Fibroblast of gingiva (primary cell): Measurements from ENCODE around the gene SORBS2.

Source experiments
- DNase-seq: peaks from one replicate; pipeline ENCODE4 v3.0.0-alpha.2; 2011; ENCODE audit warnings: low read depth

SORBS2 gene

DNA sequence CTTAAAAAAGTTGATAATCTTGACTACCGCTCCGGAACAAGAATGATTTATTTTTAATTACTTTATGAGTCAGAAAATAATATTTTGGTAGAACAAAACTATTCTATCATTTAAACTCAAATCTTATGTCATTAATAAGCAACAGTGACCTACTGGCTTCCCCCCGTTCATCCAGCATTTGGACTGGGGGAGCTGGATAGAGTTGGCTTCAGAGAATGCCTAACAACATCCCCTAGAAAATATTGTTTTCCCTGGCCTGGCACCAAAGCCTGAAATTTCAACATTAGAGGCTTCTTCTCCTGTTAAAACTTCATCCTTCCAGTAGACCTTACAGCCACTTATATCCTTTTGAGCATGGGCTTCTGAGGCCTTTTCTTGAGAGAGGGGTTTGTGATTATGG, 221.0 kb downstream of the SORBS2 start:
- no peak for DNase-seq

DNA sequence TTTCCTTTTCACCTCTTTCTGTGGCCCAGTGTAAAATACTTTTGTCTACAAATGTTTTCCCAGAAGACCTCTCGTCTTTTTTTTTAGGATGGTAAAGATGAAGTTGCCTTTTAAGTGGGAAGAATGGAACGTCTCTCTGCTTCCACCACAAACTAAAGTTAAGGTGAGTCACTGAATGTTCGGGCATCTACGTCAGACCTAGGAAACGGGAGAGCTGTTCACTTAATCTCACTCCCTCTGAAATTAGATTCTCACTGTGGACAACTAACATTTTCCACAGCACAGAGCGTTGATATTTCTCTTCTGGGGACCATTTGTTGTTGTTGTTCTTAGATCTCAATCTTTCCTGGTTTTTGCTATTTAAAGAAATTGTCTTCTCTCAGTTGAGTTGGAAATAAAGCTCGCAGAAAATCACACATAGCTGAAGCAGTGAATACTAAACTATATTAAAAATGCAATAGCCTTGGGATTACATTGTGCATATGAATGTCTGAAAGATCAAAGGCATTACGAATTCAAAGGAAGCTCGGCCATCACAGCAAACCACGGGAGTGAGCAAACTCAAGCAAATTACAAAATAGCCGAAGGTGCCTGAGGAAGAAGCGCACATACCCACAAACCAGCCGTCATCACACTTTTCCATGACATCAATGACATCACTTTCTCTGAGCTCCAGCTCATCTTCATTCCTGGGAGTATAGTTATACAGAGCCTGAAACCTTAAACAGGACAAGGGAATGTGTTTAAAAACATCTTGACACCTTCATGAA, 222.7 kb downstream of the SORBS2 start:
- no peak for DNase-seq

DNA sequence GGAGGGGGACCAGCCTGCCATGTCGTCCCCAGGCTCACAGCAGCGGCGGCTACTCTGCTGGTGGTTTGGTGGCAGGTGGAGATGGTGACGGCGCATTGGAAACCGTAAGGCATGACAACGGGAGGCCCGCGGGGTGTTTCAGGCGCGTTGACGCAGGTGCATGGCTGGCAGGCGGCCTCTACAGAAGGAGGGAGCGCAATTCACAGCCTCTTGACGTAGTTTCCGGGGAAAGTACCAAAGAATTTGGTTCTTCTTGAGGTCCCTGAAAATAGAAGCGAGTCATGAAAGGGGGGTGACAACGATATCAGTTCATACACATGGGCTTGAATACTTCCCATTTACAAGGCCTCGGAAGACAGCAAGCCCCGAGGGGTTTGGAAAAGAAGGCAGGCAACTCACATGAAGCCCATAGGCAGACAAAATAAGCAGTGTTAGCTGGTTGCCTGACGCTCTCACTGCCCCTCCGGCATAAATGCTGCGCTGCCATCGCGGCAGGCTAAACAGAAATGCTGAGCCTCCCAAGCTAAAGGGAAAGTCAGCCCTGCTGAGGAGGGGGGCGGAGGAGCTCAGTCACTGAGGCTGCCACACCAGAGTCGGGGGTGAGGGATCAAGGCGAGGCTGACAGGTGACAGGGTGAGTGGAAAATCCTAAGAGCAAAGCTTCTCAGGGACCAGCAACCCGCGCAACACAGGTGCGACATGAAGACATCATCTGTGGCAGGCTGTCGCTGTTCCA, 224.4 kb downstream of the SORBS2 start:
- no peak for DNase-seq

DNA sequence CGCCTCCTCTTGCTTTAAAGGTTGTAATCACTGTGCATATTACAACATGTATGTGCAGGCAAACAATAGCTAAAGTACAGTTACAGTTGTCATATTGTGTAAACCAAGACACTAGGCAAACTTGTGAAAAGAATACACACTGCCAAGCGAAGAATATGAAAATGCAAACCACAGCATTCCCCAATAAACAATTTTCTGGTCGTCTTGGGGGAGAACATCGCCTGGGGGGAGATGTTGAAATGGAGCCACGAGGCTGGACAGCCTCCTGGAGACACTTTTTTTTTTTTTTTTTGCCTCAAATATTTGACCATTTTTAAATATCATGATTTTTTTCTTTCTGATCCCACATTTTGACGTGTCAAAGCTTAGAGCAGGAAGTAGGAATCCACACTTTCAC, 225.0 kb downstream of the SORBS2 start:
- no peak for DNase-seq

DNA sequence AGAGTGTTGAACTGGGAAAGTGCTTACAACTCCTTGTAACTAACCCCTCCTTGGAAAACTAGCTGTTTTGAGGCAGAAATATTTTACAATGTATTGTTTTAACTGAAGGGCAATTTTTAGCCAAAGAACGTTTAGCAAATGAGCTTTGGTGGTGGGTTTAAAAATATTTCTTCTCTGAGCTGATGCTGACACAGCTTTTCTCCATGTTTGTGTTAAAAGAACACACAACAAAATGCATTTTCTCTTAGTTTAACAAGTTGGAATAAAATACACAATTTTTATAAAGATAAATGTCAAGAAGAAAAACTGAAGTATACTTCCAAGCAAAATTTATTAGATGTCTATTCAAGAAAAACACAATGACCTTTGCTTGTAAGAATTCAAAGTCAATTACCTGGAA, 226.8 kb downstream of the SORBS2 start:
- DNase-seq = no peak

GRCh38 chr4:185583813-185584212, 228.2 kb downstream of the SORBS2 start:
- DNase-seq = no peak

DNA sequence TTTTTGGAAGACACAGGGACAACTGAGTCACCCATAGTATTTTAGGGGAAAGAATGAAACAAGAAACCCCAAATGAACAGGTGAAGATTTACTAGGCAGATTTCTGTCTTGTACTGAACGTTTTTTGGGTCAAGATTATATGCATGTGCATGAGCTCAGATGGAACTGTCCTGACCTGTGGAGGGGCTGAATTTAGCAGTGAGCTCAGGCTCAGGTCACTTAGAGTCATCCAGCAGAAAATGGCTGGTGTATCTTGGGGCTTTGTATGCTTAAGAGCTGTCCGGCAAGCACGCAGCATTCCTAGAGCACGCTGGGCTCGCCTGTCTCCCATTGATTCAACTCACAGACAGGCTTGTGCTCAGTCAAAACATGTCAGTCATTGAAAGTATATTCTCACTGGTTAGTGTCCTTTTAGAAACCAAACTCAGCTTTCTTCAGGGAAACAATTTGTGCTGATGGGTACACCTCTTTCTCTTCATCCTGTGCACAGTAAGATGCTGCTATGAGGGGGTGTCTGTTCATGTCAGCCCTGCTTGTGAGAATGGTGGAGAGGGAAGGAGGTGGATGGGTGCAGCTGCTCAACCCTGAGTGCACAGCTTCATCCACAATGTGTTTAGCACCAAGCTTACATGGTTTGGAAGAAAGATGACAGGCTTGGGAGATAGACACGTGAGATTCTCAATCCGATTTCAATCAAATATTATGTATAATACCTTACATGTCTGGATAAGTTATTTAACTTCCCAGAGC, 229.2 kb downstream of the SORBS2 start:
- DNase-seq = no peak

DNA sequence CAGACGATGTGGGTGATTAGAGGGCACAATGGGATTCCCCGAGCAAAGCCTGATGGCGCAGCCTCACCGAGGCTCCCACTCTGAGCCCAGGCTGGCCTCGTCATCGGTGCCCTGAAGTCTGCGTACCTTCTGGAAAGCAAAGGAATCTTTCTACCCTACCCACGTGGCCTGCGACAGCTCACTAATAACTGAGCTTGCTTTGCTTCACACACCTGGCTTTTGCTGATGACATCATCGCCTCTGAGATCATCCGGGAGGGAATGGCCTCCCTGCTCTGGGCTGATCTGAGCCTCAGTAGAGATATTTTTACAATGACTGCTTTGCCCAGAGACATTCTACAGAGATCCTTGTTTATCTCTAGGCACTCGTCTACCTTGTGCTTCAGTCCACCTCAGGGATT, 231.3 kb downstream of the SORBS2 start:
- no peak for DNase-seq

DNA sequence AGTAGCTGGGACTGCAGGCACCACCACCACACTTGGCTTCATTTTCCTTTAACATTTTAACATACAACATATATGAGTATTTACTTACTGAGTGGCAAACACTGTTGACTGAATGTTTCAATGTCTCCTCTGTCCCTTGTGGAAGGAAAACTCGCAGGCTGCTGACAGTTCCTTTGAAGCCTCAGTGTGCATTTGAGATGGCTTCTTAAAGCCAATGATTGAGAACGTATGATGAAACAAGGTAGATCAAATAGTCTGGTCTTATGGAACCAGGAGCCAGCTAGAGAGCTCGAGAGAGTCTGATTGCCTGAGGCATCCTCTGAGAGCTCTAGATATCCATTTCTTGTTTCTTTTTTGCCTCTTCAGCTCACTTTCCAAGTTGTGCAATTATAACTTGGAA, 233.7 kb downstream of the SORBS2 start:
- DNase-seq = no peak

GRCh38 chr4:185576962-185577950, 234.7 kb downstream of the SORBS2 start:
- DNase-seq = no peak

- DNase-seq = no peak
Measured at GRCh38 chr4:185576314-185576961, 235.6 kb downstream of the SORBS2 start.

GRCh38 chr4:185573651-185574199, 238.3 kb downstream of the SORBS2 start:
- DNase-seq = peak; percentile 40

DNA sequence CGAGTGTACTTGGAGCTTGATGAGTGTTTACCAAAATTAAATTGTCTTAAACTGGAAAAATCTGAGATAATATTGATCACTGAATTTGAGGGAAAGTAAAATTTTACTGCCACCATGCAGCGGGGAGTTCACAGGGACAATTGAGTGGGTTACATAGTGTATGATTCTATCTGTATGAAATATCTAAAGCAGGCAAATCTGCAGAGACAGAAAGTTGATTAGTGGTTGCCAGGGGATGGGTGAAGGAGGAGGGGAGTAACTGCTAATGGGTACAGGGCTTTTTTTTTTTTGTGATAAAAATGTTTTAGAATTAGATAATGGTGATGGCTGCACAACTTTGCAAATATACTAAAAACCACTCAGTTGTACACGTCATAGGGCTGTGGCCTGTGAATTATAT, 241.3 kb downstream of the SORBS2 start:
- no peak for DNase-seq

DNA sequence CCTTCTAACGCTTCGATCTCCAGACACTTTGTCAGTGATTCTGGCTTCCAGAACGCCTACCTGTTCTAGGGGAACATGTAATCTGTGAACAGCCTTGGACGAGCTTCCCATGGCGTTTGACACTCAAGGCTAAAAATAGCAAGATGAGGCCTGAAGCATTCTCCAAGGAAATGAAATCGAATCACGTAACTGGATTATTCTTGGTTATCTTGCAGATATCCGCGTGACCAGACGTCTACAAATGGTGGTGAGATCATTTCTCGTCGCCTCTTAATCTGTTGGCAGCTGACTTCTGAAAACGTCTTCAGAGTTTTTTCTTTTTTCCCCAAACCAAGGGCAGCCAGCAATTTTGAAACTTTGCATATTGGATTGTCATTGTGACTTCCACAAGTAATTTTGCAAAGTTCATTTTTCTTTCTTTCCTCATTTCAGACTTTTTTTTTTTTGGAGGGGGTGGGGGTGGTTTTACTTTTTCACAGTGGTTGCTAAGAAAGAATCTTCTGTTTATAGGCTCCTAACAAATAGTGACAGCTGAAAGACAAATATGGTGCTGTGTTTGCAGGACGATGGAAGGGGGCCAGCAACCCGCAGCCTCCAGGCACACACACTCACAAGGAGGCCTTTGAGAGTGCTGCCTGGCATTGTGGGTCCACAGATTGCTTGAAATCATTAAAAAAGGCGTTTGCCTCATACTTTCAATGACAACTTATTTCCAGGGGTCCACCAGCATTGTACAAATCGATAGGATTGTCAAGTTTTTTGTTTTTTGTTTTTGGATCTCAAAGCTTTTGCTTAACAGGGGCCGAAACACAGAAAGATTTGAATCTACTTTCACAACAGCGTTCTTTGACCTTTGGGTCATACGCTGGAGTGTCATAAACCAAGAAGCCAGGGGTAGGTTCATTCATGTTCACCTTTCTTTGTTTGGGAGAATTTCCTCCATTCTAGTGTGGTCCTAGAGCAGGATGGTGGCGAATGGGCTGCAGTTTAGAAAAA, 244.3 kb downstream of the SORBS2 start:
- DNase-seq = no peak

- peak; percentile 21 for DNase-seq
Measured at GRCh38 chr4:185566972-185567371, 245.0 kb downstream of the SORBS2 start.

- no peak for DNase-seq
Measured at GRCh38 chr4:185566425-185566824, 245.6 kb downstream of the SORBS2 start.

GRCh38 chr4:185565696-185566095, 246.3 kb downstream of the SORBS2 start:
- no peak for DNase-seq

- DNase-seq = no peak
Measured at GRCh38 chr4:185564349-185564748, 247.6 kb downstream of the SORBS2 start.

DNA sequence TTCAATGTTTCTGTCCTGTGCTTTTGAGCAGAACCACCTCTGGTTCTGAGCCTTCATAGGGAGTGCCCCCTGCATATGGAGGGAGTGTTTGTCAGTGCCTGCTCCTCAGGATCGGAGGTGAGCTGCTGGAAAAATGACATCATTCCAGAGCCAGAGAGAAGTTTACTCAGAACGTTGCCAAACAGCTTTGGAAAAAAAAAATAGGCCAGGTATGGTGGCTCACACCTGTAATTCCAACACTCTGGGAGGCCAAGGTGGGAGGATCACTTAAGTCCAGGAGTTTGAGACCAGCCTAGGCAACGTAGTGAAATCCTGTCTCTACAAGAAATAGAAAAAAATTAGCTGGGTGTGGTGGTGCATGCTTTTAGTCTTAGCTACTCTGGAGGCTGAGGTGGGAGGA, 249.5 kb downstream of the SORBS2 start:
- DNase-seq = no peak

DNA sequence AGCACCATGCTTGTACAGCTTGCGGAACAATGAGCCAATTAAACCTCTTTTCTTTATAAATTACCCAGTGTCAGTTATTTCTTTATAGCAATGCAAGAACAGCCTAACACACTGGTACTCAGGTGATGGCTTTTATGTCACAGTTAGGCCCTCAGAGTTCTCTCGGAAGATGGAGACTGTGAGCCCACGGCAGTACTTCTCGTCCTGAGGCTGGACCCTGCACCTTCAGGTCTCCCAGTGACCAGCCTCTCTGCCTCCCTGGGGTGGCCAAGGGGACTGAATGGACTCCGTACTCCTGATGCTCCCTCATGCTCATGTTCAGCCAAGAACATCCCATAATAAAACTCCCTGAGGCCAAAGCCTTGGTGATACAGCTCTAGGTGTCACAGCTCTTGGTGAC, 251.7 kb downstream of the SORBS2 start:
- DNase-seq = no peak
